GM19324 (cell line): ENCODE results near the gene GSDME.

Experiments used
- ATAC-seq: cut with Tn5 transposase; IDR thresholded peaks from one replicate; pipeline ENCODE4 v1.9.1; 2021; ENCODE audit warnings: mild to moderate bottlenecking, moderate library complexity; ENCODE audit not compliant: unreplicated experiment, low FRiP score

The GSDME gene

GRCh38 chr7:24659505-24659904 is 97.8 kb downstream of the GSDME start:
- no peak for ATAC-seq

- ATAC-seq = no peak
Measured at GRCh38 chr7:24657980-24658379, 99.3 kb downstream of the GSDME start.

- ATAC-seq = no peak
Measured at GRCh38 chr7:24656608-24657007, 100.7 kb downstream of the GSDME start.

- ATAC-seq = no peak
Measured at GRCh38 chr7:24654305-24654704, 103.0 kb downstream of the GSDME start.

GRCh38 chr7:24653316-24654085 is 103.8 kb downstream of the GSDME start:
- no peak for ATAC-seq

GRCh38 chr7:24652251-24652939 is 104.9 kb downstream of the GSDME start:
- no peak for ATAC-seq
